ENCODE results near the gene SPHK2.

SPHK2 gene

DNA sequence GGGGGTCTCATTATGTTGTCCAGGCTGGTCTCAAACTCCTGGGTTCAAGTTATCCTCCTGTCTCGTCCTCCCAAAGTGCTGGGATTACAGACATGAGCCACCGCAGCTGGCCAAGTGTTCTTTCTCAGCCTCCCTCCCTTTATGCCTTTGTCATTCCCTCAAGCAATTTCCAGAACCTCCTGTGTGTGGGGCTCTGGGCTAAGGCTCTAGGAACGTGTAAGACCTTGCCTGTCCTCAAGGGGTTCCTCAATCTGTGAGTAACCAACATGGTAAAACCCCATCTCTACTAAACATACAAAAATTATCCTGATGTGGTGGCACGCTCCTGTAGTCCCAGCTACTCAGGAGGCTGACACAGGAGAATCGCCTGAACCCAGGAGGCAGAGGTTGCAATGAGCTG lies 28.3 kb upstream of the SPHK2 start:
- Histone ChIP-seq H3K9ac (ENCODE audit: low read depth, low read length) (no peak overlapping the region), H3K36me3 (ENCODE audit: insufficient read depth, low read length) (no peaks in the 10 kb centered on the region), H3K27me3 (ENCODE audit: insufficient read depth, low read length, poor library complexity) (no peaks in the 10 kb centered on the region)

DNA sequence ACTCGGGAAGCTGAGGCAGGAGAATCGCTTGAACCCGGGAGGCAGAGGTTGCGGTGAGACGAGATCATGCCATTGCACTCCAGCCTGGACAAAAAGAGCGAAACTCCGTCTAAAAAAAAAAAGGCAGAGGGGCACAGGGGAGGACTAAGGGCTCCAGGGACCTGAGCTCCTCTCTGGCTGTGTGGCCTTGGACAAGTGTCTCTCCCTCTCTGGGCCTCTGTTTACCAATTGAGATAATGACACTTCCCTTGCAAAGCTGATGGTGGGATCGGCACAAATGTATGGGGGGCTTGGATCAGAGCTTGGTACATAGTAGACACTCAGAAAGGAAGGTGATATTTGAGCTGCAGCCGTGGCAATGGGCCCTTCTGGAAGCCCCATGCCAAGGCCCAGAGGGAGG lies 24.1 kb upstream of the SPHK2 start:
- no peak overlapping the region for H3K9ac ChIP-seq (ENCODE audit: low read depth, low read length)
- H3K4me2 ChIP-seq (ENCODE audit: insufficient read depth, low read length), result no peak overlapping the region
- no peak for TF ChIP-seq EZH2 (IDR thresholded peaks at IDR 0.05; ENCODE audit: borderline replicate concordance, low read depth, low read length, severe bottlenecking)
- TF ChIP-seq, protein P1, sequence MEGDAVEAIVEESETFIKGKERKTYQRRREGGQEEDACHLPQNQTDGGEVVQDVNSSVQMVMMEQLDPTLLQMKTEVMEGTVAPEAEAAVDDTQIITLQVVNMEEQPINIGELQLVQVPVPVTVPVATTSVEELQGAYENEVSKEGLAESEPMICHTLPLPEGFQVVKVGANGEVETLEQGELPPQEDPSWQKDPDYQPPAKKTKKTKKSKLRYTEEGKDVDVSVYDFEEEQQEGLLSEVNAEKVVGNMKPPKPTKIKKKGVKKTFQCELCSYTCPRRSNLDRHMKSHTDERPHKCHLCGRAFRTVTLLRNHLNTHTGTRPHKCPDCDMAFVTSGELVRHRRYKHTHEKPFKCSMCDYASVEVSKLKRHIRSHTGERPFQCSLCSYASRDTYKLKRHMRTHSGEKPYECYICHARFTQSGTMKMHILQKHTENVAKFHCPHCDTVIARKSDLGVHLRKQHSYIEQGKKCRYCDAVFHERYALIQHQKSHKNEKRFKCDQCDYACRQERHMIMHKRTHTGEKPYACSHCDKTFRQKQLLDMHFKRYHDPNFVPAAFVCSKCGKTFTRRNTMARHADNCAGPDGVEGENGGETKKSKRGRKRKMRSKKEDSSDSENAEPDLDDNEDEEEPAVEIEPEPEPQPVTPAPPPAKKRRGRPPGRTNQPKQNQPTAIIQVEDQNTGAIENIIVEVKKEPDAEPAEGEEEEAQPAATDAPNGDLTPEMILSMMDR (IDR thresholded peaks at IDR 0.05; ENCODE audit: borderline replicate concordance, extremely low read depth, low read length, poor library complexity, severe bottlenecking), result no peak
- no peak for DNase-seq
- no peaks in the 10 kb centered on the region for H3K9me3 ChIP-seq (ENCODE audit: insufficient read depth, low read length, severe bottlenecking)
- no peak overlapping the region for H2AFZ ChIP-seq (ENCODE audit: low read depth, low read length)
- ATAC-seq (ENCODE audit: insufficient read depth, low read depth), result no peak
- no peaks in the 10 kb centered on the region for H3K79me2 ChIP-seq (ENCODE audit: insufficient read depth, low read length)
- H3K4me1 ChIP-seq (ENCODE audit: insufficient read depth, low read length), result no peaks in the 10 kb centered on the region
- no peak overlapping the region for H3K27ac ChIP-seq (ENCODE audit: low read length)
- H3K4me3 ChIP-seq (ENCODE audit: low read depth in 1 of 2, low read length in 2 of 2), result no peak overlapping the region
- no peaks in the 10 kb centered on the region for H3K36me3 ChIP-seq (ENCODE audit: insufficient read depth, low read length)
- H3K27me3 ChIP-seq (ENCODE audit: insufficient read depth, low read length, poor library complexity), result no peaks in the 10 kb centered on the region
- no peaks in the 10 kb centered on the region for H4K20me1 ChIP-seq (ENCODE audit: insufficient read depth, low read length)

More for the DNA sequence above, 28.3 kb upstream of the SPHK2 start:
- Histone ChIP-seq H3K79me2 (ENCODE audit: insufficient read depth, low read length) (no peaks in the 10 kb centered on the region), H3K9me3 (ENCODE audit: insufficient read depth, low read length, severe bottlenecking) (no peaks in the 10 kb centered on the region), H3K4me2 (ENCODE audit: insufficient read depth, low read length) (no peak overlapping the region), H2AFZ (ENCODE audit: low read depth, low read length) (no peak overlapping the region), H3K27ac (ENCODE audit: low read length) (no peak overlapping the region), H3K4me3 (ENCODE audit: low read depth in 1 of 2, low read length in 2 of 2) (no peak overlapping the region), H3K4me1 (ENCODE audit: insufficient read depth, low read length) (peaks cover 11% of the 10 kb centered on the region), H4K20me1 (ENCODE audit: insufficient read depth, low read length) (no peaks in the 10 kb centered on the region)
- TF ChIP-seq EZH2 (IDR thresholded peaks at IDR 0.05; ENCODE audit: borderline replicate concordance, low read depth, low read length, severe bottlenecking), result no peak
- TF ChIP-seq, protein P1 (IDR thresholded peaks at IDR 0.05; ENCODE audit: borderline replicate concordance, extremely low read depth, low read length, poor library complexity, severe bottlenecking), result peak; percentile 4
- no peak for DNase-seq
- no peak for ATAC-seq (ENCODE audit: insufficient read depth, low read depth)

DNA sequence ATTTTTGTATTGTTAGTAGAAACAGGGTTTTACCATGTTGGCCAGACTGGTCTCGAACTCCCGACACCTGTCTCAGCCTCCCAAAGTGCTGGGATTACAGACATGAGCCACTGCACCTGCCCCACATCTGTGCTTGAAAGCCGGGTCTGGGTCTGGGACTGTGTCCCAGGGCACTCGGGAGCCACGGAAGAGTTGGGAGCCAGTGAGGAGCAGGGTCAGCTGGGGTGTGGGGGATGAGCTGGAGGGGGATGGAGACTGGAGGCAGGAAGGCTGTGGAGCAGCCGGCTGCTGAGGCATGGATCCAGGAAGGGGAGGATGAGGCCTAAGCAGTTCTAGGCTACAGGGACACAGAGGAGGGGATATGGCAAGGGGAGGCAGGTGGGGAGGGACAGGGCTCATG lies 23.5 kb upstream of the SPHK2 start:
- Histone ChIP-seq H3K36me3 (ENCODE audit: insufficient read depth, low read length) (no peaks in the 10 kb centered on the region), H3K9me3 (ENCODE audit: insufficient read depth, low read length, severe bottlenecking) (no peaks in the 10 kb centered on the region), H3K4me3 (ENCODE audit: low read depth in 1 of 2, low read length in 2 of 2) (no peak overlapping the region), H3K27ac (ENCODE audit: low read length) (no peak overlapping the region), H3K27me3 (ENCODE audit: insufficient read depth, low read length, poor library complexity) (no peaks in the 10 kb centered on the region), H4K20me1 (ENCODE audit: insufficient read depth, low read length) (no peaks in the 10 kb centered on the region), H3K79me2 (ENCODE audit: insufficient read depth, low read length) (no peaks in the 10 kb centered on the region), H3K9ac (ENCODE audit: low read depth, low read length) (no peak overlapping the region), H3K4me2 (ENCODE audit: insufficient read depth, low read length) (no peak overlapping the region), H2AFZ (ENCODE audit: low read depth, low read length) (no peak overlapping the region), H3K4me1 (ENCODE audit: insufficient read depth, low read length) (no peaks in the 10 kb centered on the region)
- ATAC-seq (ENCODE audit: insufficient read depth, low read depth) (no peak), DNase-seq (no peak)
- TF ChIP-seq, protein P1 (IDR thresholded peaks at IDR 0.05; ENCODE audit: borderline replicate concordance, extremely low read depth, low read length, poor library complexity, severe bottlenecking), result no peak
- no peak for TF ChIP-seq EZH2 (IDR thresholded peaks at IDR 0.05; ENCODE audit: borderline replicate concordance, low read depth, low read length, severe bottlenecking)

DNA sequence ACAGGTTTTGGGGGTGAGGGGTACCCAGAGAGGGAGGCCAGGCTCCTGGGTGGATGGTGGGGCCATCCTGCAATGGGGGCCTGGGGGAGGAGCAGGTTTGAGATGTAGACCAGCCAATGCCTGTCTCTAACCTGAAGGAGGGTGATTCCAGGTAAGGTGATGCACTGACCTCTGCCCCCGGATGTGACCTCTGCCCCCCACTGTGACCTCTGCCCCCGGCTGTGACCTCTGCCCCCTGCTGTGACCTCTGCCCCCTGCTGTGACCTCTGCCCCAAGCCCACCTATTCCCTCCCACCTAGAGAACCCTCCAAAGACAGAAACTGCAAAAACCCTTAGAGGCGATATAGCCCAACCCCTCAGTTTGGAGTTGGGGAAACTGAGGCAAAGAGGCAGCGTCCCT lies 23.1 kb upstream of the SPHK2 start:
- no peaks in the 10 kb centered on the region for H3K4me1 ChIP-seq (ENCODE audit: insufficient read depth, low read length)
- H3K9me3 ChIP-seq (ENCODE audit: insufficient read depth, low read length, severe bottlenecking), result no peaks in the 10 kb centered on the region
- TF ChIP-seq, protein P1 (IDR thresholded peaks at IDR 0.05; ENCODE audit: borderline replicate concordance, extremely low read depth, low read length, poor library complexity, severe bottlenecking), result no peak
- TF ChIP-seq EZH2 (IDR thresholded peaks at IDR 0.05; ENCODE audit: borderline replicate concordance, low read depth, low read length, severe bottlenecking), result no peak
- H3K36me3 ChIP-seq (ENCODE audit: insufficient read depth, low read length), result no peaks in the 10 kb centered on the region
- DNase-seq, result no peak
- no peak overlapping the region for H3K4me3 ChIP-seq (ENCODE audit: low read depth in 1 of 2, low read length in 2 of 2)
- no peaks in the 10 kb centered on the region for H3K79me2 ChIP-seq (ENCODE audit: insufficient read depth, low read length)
- no peak overlapping the region for H3K27ac ChIP-seq (ENCODE audit: low read length)
- no peak for ATAC-seq (ENCODE audit: insufficient read depth, low read depth)
- no peak overlapping the region for H3K9ac ChIP-seq (ENCODE audit: low read depth, low read length)
- no peaks in the 10 kb centered on the region for H3K27me3 ChIP-seq (ENCODE audit: insufficient read depth, low read length, poor library complexity)
- H2AFZ ChIP-seq (ENCODE audit: low read depth, low read length), result no peak overlapping the region
- H3K4me2 ChIP-seq (ENCODE audit: insufficient read depth, low read length), result no peak overlapping the region
- H4K20me1 ChIP-seq (ENCODE audit: insufficient read depth, low read length), result no peaks in the 10 kb centered on the region

All from DND-41 (cell line).